Measurements from ENCODE around the gene MAPK6.
"Not testable (repeated sequence)": the region's sequence is repeated elsewhere in the genome, so short reads cannot be mapped to it uniquely, and the experiment has no call there.

MAPK6 gene

DNA sequence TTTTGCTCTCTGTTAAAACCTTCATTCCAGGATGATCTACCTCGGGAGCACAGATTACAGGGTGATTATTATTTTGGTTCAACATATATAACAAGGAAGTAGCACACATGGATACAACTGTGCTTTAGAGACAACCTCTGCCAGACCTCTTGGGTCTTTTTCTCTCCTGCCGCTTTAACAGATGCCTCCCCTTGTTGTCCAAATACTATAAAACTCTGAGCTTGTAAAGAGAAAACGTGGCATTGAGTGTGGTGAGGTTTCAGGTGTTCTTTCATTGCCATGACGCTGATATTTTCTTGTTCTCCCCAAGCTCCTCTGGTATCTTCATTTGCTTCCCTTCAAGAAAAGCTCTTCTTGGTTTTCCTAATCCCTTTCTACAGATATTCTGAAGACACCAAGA is 64.6 kb downstream of the MAPK6 start:
- no peak for DNase-seq

DNA sequence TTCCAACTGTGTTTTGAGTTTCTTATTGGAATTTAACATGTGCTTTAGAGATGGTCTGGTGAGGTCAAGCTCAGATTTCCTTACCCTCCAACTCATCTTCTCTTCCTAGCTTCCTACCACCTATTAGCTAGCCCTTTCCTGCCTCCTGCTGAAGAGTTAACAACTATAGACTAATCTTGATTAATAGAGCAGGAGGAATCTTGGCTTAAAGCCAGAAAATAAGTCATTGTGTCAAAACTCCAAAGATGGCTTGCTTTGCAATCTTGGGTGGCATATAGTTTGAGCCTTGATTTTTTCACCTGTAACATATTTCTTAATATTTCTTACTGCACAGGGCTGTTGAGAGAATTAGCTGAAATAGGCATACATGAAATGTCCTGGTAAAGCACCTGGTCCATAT is 66.3 kb downstream of the MAPK6 start:
- no peak for DNase-seq

DNA sequence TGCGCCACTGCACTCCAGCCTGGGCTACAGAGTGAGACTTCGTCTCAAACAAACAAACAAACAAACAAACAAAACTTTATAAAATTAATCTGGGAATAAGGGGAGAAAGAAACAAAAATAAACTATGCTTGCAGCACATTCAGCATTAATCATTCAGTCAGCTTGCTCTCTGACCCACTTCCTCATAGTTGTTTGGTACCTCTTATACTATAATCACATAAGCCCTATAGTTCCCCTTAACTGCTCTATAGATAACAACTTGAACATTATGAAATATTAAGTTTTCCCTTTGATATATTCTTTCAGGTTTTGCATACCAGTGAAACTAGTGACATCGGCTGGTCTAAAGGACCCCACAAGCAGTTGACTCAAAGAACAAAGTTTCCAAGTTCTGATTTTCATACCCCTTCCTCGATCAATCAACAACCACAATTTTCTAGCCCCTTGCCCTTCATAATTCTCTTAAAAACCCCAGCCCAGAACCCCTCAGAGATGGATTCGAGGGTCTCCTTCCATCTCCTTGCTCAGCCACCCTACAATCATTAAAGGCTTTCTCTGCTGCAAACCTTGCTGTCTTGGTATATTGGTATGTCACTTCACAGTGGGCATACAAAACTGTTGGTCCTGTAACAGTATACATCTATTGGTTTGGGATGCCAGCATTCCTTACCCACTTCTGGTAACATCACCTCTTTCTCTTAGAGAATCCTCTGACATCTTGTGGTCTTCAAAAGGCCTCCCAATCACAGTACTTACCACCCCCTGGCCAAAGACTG is 67.2 kb downstream of the MAPK6 start:
- DNase-seq: no peak

DNA sequence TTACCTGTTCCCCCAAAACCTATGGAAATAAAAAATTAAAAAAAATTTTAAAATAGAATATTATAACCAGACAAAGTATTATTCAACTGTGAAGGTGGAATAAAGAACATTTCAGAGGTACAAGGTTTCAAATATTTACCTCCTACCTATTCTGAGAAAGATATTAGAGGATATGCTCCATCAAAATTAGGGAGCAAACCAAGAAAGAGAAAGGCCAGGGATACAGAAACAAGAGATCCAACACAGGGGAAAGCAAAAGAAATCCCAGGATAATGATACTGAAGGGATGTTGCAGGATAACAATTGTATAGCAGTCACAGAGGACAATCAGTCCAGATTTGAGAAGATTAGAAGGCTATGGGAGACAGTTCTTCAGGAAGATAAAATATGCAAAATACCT is 71.2 kb downstream of the MAPK6 start:
- no peak for DNase-seq

DNA sequence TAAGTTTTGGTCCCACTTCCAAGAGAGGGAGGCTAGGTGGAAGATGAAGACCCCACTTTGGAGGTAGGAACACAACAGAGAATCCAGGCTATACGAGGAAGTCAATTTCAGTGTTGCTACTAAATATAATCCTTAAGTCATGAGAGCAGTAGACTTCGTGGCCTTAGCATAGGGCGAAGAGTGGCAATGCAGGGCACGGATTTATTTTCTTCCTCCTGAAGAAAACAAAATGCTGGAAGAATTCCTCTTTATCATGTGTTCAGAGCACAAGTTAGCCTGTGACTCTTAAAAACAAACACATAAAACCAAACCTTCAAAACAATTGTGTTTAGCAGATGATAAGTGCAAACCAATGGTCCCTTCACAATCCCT is 74.1 kb downstream of the MAPK6 start:
- DNase-seq: no peak

DNA sequence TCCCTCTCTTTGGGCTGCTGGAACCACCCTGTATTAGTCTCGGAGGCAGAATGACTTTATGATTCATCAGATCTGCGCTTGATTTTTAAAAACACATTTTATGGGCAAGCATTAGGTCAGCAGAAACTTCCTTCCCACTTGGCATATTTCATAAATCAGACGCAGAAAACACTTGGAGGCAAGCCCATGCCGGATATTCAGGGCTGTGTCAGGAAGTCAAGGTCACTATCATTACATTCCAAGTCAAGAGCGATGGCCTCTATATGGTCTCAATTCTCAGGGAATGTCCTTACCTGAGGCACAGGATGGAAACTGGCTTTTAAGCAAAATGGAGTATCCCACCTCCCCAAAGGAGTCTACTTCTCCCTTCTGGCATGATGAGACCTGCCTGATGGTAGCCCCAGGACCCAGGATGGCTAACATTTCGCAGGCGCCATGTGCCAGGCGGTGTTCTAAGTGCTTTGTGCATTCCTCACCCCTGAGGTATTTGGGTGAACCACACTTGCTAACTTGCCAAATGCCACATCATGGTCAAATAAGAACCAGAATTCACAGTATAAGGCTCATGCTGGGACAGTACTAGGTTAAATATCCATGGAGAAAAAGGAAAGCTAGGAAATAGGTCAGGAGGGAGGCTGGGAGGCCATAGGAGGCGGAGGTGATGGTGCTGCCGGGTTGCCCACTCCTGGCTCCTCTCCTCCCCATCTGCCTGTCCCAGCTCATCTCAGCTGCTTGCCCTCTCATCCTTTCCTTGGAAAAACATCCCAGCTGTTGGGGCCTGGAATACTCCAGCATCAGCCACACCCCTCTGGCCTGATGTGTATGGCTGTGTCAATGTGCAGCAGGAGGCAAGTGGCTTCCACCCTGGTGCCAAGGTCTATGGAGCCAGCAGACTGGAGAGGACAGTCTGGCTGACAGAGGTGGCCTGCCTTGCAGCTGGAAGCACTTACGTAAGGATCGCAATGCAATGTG is 74.8 kb downstream of the MAPK6 start:
- no peak for DNase-seq

DNA sequence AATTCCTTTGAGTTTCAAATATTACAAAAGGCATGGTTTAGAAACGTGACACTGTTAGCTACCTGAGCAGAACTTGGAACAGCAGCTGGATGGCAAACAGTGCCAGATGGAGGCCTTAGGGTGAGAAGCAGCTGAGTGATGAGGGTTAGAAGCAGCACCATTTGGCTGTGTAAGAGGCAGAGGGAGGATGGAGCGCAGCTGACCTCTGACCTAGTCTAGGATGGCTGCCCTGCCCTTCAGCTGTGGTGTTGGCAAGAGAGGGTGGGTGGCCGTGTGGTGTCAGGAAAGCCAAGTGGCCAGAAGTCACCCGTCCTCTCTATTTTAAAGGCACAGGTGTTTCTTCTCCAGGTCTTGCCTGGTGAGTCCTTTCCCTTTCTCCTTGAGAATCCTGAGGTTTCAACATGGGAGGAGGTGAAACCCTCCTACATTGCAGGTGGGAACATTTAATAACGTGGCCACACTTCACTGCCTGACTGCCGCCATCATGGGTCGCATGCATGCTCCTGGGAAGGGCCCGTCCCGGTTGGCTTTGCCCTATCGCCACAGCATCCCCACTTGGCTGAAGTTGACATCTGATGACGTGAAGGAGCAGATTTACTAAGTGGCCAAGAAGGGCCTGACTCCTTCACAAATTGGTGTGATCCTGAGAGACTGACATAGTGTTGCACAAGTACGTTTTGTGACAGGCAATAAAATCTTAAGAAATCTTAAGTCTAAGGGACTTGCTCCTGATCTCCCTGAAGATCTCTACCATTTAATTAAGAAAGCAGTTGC is 76.0 kb downstream of the MAPK6 start:
- no peak for DNase-seq

DNA sequence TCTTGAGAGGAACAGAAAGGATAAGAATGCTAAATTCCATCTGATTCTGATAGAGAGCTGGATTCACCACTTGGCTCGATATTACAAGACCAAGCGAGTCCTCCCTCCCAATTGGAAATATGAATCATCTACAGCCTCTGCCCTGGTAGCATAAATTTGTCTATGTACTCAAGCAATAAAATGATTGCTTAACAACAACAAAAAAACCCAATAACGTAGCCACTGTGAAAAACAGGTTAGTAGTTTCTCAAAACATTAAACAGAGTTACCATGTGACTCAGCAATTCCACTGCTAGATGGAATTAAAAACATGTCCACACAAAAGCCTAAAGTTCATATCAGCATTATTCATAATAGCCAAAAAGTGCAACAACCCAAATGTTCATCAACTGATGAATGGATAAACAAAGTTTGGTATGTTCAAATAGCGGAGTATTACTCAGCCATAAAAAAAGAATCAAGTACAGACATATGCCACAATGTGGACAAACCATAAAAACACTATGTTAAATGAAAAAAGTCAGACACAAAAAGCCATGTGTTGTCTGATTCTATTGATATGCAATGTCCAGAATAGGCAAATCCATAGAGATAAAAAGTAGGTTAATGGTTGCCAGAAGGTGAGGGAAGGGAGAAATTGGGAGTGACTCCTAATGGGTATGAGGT is 76.7 kb downstream of the MAPK6 start:
- DNase-seq: no peak

DNA sequence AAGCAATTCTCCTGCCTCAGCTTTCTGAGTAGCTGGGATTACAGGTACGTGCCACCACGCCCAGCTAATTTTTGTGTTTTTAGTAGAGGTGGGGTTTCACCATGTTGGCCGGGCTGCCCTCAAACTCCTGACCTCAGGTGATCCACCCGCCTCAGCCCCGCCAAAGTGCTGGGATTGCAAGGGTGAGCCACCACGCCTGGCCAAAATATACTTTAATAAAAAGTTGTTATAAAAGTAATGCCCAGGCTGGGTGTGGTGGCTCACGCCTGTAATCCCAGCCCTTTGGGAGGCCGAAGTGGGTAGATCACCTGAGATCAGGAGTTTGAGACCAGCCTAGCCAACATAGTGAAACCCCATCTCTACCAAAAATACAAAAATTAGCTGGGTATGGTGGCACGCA is 77.5 kb downstream of the MAPK6 start:
- not testable (repeated sequence) for DNase-seq

DNA sequence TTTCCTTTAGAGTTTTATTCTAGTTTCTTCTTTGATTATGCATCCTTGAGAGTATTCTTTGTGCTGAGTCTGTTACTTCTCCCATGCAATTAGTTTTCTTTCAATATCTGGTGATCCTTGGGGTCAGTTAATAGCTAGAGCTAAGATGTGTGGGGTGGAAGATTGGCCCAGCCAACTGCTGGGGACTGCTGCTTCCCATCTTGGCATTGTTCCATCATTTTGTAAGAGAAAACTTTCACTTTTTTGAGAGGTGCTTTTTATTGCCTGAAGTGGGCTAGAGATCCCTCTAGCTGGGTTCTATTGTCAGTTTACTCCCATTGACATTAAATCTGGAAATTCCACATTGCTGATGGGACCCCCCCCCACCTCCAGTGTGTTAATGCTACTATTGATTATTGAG is 78.2 kb downstream of the MAPK6 start:
- DNase-seq: no peak

DNA sequence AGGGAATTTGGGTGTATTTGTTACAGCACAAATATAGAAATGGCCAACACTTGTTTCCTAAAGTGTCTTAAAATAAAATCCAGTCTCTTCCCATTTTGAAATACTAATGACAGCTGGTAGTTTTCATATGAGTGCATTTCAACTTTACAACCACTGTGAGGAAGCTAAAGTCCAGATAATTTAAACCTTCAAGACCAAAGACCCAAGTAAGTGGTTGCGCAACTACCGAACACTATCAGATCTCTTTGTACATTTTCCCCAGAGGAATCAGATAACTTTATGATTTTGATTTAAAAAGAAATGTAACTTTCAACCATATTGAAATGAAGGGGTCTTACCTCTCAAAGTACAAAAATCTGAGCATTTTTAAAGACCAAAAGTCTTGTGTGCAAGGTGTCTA is 79.3 kb downstream of the MAPK6 start:
- DNase-seq: no peak

DNA sequence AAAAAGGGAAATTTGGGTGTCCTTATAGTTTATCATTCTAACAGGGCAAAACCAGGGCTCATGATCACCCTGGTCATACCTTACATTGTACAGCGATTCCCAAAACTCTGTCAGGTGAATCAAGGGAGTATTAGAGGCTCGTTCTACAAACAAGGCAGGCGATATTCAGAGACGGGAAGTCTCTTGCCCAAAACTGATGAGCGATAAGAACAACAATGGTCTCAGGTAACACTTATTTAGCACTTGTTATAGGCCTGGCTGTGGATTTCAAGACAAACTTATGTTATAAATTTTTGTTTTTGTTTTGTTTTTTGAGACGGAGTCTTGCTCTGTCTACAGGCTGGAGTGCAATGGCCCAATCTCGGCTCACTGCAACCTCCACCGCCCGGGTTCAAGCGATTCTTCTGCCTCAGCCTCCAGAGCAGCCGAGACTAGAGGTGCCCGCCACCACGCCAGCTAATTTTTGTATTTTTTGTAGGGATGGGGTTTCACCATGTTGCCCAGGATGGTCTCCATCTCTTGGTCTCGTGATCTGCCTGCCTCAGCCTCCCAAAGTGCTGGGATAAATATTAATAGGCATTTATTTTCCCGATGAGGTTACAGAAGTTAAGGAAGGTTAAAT is 80.7 kb downstream of the MAPK6 start:
- no peak for DNase-seq

DNA sequence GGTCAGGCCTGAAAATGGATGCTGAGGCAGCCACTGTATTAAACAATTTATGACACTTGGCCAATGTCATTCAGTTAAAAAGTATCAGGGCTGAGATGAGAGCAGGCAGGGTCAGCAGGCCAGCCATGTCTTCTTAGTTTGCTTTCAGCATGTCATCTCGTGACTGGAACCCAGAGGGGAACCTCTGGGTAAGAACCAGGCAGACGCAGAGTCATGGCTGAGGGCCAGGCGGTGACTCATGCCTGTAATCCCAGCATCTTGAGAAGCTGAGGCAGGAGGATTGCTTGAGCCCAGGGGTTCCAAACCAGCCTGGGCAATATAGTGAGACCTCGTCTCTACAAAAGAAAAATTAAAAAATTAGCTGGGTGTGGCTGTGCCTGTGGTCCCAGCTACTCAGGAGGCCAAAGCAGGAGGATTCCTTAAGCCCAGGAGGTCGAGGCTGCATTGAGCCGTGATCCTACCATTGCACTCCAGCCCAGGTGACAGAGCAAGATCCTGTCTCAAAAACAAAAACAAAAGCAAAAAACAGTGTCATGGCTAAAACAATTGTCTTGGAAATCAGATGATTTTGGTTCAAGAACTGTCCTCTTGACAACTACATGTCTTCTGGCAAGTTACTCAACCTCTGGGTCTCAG is 81.9 kb downstream of the MAPK6 start:
- no peak for DNase-seq

DNA sequence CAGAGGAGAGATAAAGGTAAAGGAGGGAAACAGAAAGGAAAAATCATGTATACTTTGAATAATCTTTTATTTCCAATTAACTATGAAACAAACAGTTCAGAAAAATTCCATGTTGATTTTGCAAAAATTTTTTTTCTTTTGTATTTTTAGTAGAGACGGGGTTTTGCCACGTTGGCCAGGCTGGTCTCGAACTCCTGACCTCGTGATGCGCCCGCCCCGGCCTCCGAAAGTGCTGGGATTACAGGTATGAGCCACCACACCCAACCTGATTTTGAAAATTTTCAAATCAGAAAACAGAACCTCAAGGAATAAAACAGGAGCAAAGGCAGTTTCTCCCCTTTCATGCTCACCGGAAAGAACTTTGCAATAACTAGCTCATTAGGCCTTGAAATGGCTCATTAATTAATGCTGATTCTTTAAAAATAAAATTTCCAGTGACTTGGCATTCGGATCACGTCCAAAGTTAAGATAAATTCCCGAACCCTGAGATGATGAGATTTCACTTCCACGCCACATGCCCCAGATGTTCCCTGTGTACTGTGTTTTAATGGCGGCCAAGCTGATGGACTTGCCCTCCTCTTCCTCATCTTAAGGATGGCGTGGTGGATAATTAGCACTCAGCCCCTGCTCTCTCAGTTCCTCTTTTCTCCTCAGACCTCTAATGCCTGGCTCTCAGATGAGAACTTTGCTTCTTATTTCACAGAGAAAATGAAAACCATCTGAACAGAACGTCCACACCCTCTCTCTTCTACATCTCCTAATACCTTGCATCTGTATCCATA is 82.7 kb downstream of the MAPK6 start:
- DNase-seq: no peak

DNA sequence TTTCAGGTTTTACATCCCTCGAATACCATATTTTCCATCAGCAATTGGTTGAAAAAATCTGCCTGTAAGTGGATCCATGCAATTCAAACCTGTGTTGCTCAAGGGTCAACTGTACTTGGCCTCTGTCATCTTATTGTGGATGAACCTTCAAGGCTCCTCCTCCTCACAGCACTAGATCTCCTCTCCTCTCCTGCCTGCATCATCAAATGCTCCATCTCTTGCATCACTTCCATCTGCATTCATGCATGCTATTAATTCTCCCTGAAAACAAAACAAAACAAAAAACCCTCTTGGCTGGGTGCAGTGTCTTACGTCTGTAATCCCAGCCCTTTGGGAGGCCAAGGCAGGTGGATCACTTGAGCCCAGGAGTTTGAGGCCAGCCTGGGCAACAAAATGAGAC is 83.4 kb downstream of the MAPK6 start:
- DNase-seq: no peak

DNA sequence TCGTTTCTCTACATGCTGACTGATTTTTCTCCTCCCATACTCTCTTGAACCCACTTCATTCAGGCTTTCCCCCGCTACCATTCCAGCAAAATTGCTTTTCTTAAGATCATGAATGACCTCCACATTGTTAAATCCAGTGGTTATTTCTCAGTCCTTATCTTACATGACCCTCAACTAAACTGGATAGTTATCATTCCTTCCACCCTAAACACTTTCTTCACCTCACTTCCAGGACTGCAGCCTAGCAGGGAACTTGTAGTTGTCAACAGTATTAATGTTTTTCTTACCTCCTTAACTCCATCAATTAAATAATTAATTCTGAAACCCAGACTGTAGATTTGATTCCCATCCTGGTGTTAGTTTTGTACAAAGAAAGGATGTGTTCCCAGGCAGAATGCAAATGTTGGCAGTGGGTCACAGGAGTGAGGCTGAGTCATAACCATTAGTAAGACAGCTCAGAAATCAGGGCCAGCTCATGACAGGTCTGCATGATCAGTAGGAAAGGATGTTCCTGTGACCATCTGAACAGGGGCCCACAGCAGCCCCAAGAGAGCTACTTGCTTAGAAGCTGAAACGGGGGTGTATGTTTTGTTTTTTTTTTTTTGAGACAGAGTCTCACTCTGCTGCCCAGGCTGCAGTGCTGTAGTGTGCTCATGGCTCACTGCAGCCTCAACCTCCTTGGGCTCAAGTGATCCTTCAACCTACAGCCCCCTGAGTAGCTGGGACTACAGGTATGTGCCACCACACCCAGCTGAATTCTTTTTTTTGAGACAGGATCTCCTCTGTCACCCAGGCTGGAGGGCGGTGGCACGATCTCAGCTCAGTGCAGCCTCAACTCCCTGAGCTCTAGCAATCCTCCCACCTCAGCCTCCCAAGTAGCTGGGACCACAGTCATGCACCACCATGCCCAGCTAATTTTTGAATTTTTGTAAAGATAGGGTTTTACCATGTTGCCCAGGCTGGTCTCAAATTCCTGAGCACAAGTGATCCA is 84.5 kb downstream of the MAPK6 start:
- DNase-seq: no peak

DNA sequence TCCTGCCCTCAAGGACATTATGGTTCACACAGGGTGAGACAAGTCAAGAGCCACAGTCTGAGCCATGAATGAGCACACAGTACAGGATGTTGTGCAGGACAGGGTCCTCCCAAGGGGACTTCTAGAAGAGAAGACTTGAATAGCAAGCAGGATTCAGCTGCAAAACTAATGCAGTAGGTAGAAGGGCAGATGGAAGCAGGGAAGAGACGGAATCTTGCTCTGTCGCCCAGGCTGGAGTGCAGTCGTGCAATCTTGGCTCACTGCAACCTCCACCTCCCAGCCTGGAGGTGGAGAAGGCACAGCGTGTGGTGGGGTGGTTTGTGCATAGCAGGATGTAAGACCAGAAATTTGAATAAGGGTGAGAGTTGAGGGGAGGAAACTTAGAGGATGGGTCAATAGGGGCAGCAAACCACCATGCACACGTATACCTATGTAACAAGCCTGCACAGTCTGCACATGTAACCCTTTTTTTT is 85.5 kb downstream of the MAPK6 start:
- DNase-seq: no peak

DNA sequence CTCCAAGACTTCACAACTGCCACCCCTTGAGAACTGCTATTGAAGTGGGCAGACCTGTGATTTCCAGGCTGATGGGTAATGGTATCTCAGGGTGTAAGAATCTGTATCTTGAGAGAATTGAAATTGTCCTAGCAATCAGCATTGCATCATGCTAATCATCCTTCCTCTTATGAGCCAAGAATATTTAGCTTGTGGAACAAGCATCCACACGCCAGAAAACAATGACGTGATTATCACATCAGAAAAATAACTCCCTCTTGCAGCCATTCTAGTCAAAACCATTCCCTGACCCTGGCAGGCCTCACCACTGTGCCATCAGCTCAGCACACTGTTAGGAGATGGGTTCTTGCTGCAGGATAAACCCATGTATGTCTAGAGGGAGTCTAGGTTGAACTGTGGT is 86.8 kb downstream of the MAPK6 start:
- no peak for DNase-seq

DNA sequence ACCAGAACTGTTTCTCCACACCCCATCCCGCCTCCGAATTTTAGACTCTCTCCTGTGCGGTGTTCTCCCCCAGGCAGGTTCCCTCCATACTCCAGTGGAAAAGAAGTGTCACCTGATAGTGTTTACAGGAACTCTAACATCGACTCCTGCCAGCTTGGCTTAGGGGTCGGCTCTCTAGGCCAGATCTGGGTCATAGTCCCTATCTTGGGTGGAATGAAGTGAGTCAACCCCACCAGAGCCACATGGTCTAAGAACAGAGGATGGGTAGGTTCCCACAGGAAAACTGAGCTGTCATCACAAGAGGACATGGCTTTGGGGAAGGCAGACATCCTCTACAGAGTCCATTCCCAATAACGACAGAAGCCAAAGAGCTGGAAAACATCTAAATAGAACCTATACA is 87.6 kb downstream of the MAPK6 start:
- no peak for DNase-seq

DNA sequence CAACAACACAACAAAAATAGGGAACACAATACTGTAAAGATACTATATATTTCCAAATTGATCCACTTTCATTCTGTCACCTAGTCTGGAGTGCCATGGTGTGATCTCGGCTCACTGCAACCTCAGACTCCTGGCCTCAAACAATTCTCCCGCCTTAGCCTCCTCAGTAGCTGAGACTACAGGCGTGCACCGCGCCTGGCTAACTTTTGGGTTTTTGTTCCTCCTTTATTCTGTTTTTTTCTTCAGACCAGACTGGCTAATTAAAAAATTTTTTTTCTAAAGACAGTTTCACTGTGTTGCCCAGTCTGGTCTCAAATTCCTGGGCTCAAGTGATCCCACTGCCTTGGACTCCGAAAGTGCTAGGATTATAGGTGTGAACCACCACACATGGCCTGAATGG is 88.2 kb downstream of the MAPK6 start:
- DNase-seq: no peak
